CD4-positive, alpha-beta memory T cell (primary cell): ENCODE results near the gene SPACA1. TPM values are rescaled to one million over a fixed set of nuclear protein-coding genes. Genes with fewer than 3 reads are reported as not detected.
"Not testable (repeated sequence)": the region's sequence is repeated elsewhere in the genome, so short reads cannot be mapped to it uniquely, and the experiment has no call there.

Experiments
- CTCF ChIA-PET: fragments of 350-600 bp; sonication (Branson Sonifier 250); formaldehyde crosslinking; loops from one replicate; lab custom pipeline; 2021; ENCODE audit warnings: inconsistent platforms; ENCODE audit not compliant: partially characterized antibody; lab: Charles Lee
- POLR2A ChIA-PET: fragments of 350-600 bp; sonication (Branson Sonifier 250); formaldehyde crosslinking; loops from one replicate; lab custom pipeline; 2021; ENCODE audit not compliant: partially characterized antibody; lab: Charles Lee
- DNase-seq, 5 donors: peaks; one replicate each; pipeline versions ENCODE4 v3.0.0 to v3.0.0-alpha.2; 2020 to 2022; ENCODE audit warnings: mixed read lengths in 1 of 5
- H3K27ac ChIP-seq: one replicate; pipeline ENCODE4 v1.7.0; 2013; ENCODE audit warnings: low read depth, low read length
- H3K27me3 ChIP-seq: 2 replicates; pipeline ENCODE4 v1.7.0; 2013; ENCODE audit warnings: mild to moderate bottlenecking, low read length, moderate library complexity; ENCODE audit not compliant: insufficient read depth
- H3K36me3 ChIP-seq: 2 replicates; pipeline ENCODE4 v1.7.0; 2013; ENCODE audit warnings: mild to moderate bottlenecking, low read length, moderate library complexity; ENCODE audit not compliant: insufficient read depth
- H3K4me1 ChIP-seq: 2 replicates; pipeline ENCODE4 v1.7.0; 2013; ENCODE audit warnings: mild to moderate bottlenecking, low read length, moderate library complexity; ENCODE audit not compliant: insufficient read depth
- H3K4me3 ChIP-seq, 2 donors: one replicate each; pipeline ENCODE4 v1.7.0; 2013; ENCODE audit warnings: low read length in 2 of 2, mild to moderate bottlenecking in 1 of 2
- H3K9me3 ChIP-seq, 2 donors: one replicate each; pipeline ENCODE4 v1.7.0; 2013; ENCODE audit warnings: low read length in 2 of 2, control low read depth in 1 of 2; ENCODE audit not compliant: control insufficient read depth in 1 of 2
- H3K27ac Mint-ChIP-seq, 7 donors: one replicate each; pipeline ENCODE4 v1.8.0; 2020 to 2021; ENCODE audit warnings: mixed read lengths in 7 of 7, mild to moderate bottlenecking in 6 of 7, inconsistent platforms in 3 of 7, moderate library complexity in 3 of 7
- H3K27me3 Mint-ChIP-seq, 2 donors: one replicate each; pipeline ENCODE4 v1.8.0; 2020 to 2021; ENCODE audit warnings: mixed read lengths in 2 of 2
- H3K36me3 Mint-ChIP-seq, 2 donors: one replicate each; pipeline ENCODE4 v1.8.0; 2020 to 2021; ENCODE audit warnings: mixed read lengths in 2 of 2, inconsistent platforms in 1 of 2, mild to moderate bottlenecking in 1 of 2
- H3K4me1 Mint-ChIP-seq, 4 donors: one replicate each; pipeline ENCODE4 v1.8.0; 2020 to 2021; ENCODE audit warnings: mixed read lengths in 4 of 4, mild to moderate bottlenecking in 1 of 4
- H3K4me3 Mint-ChIP-seq, 8 donors: one replicate each; pipeline ENCODE4 v1.8.0; 2020 to 2021; ENCODE audit warnings: mixed read lengths in 8 of 8, mild to moderate bottlenecking in 7 of 8, moderate library complexity in 6 of 8, inconsistent platforms in 3 of 8
- H3K9me3 Mint-ChIP-seq, 8 donors: one replicate each; pipeline ENCODE4 v1.8.0; 2020 to 2021; ENCODE audit warnings: mixed read lengths in 8 of 8, mild to moderate bottlenecking in 5 of 8, inconsistent platforms in 3 of 8, moderate library complexity in 1 of 8
- intact Hi-C: fragments of 100-400 bp; cut with micrococcal nuclease; formaldehyde crosslinking; loops from one replicate; pipeline ENCODE4 v1.15.1; 2023
- polyA plus RNA-seq, 2 donors: library from polyadenylated mRNA; unstranded; fragments of 300-500 nt; fragmentation: Illumina TruSeq; gene quantifications; one replicate each; pipeline ENCODE4 v1.2.3, GENCODE V29; 2021
- total RNA-seq, 2 experiments: library from RNA; stranded (reverse); gene quantifications; one replicate each; pipeline ENCODE4 v1.2.3, GENCODE V29; 2021

SPACA1 gene
- not detected for total RNA-seq
- polyA plus RNA-seq = not detected

- H3K27me3 Mint-ChIP-seq = peaks cover 14 to 17% of the 10 kb centered on the region in 2 donors
- H3K4me1 ChIP-seq = no peaks in the 10 kb centered on the region
- no peak for DNase-seq
- no peak within 1 kb of the TSS for H3K27ac ChIP-seq
- H3K4me1 Mint-ChIP-seq = no peaks in the 10 kb centered on the region
- H3K36me3 ChIP-seq = no peaks in the 10 kb centered on the region
- ChIA-PET POLR2A (no interaction called here), CTCF (no interaction called here)
- no peak within 1 kb of the TSS for H3K27ac Mint-ChIP-seq
- H3K4me3 ChIP-seq = no peak within 1 kb of the TSS
- intact Hi-C loops = no loop called here
- no peaks in the 10 kb centered on the region for H3K9me3 ChIP-seq
- peaks cover 0 to 3% (median 1%) of the 10 kb centered on the region in 8 donors for H3K9me3 Mint-ChIP-seq
- H3K4me3 Mint-ChIP-seq = no peak within 1 kb of the TSS
- H3K36me3 Mint-ChIP-seq = no peaks in the 10 kb centered on the region
- no peaks in the 10 kb centered on the region for H3K27me3 ChIP-seq
Measured at GRCh38 chr6:88047510-88048150, at the start of gene SPACA1. Gene SPACA1, plus strand, starts transcription at chr6:88047841. Its CDS starts 65 bp downstream, at chr6:88047906.

- H3K27me3 Mint-ChIP-seq = peaks cover 12 to 22% of the 10 kb centered on the region in 2 donors
- intact Hi-C loops = no loop called here
- Histone ChIP-seq H3K4me3 (no peak overlapping the region), H3K4me1 (no peaks in the 10 kb centered on the region), H3K36me3 (no peaks in the 10 kb centered on the region), H3K27me3 (peaks cover 10% of the 10 kb centered on the region), H3K9me3 (no peaks in the 10 kb centered on the region), H3K27ac (no peak overlapping the region)
- no peak overlapping the region for H3K4me3 Mint-ChIP-seq
- no peaks in the 10 kb centered on the region for H3K4me1 Mint-ChIP-seq
- DNase-seq = no peak
- ChIA-PET CTCF (no interaction called here), POLR2A (no interaction called here)
- H3K27ac Mint-ChIP-seq = no peak overlapping the region
- no peaks in the 10 kb centered on the region for H3K9me3 Mint-ChIP-seq
- no peaks in the 10 kb centered on the region for H3K36me3 Mint-ChIP-seq
Measured at GRCh38 chr6:88000713-88001112, 46.9 kb upstream of the SPACA1 start.

GRCh38 chr6:88001279-88001678, 46.4 kb upstream of the SPACA1 start:
- H3K4me1 Mint-ChIP-seq, H3K27ac Mint-ChIP-seq, H3K4me3 Mint-ChIP-seq, POLR2A ChIA-PET, H3K36me3 Mint-ChIP-seq, H3K9me3 Mint-ChIP-seq, H3K9me3 ChIP-seq, H3K36me3 ChIP-seq, CTCF ChIA-PET, DNase-seq, H3K4me3 ChIP-seq, intact Hi-C loops, H3K27ac ChIP-seq, H3K4me1 ChIP-seq: not testable (repeated sequence)
- H3K27me3 Mint-ChIP-seq = peaks cover 12 to 22% of the 10 kb centered on the region in 2 donors
- H3K27me3 ChIP-seq = peaks cover 10% of the 10 kb centered on the region

GRCh38 chr6:88004707-88005106, 42.9 kb upstream of the SPACA1 start:
- H3K36me3 Mint-ChIP-seq = no peaks in the 10 kb centered on the region
- H3K27ac Mint-ChIP-seq = peak overlapping the region in 1 of 7 donors; percentile 34
- ChIA-PET POLR2A (no interaction called here), CTCF (interaction anchor here (0.9 kb wide), 1 partner anchor 8 kb away, joined by 3 read pairs; no protein-coding TSS in a partner anchor)
- Histone ChIP-seq H3K9me3 (no peaks in the 10 kb centered on the region), H3K36me3 (no peaks in the 10 kb centered on the region), H3K4me3 (no peak overlapping the region), H3K27me3 (peaks cover 7% of the 10 kb centered on the region), H3K27ac (no peak overlapping the region), H3K4me1 (no peaks in the 10 kb centered on the region)
- H3K4me3 Mint-ChIP-seq = no peak overlapping the region
- H3K9me3 Mint-ChIP-seq = no peaks in the 10 kb centered on the region
- H3K27me3 Mint-ChIP-seq = peaks cover 12 to 23% of the 10 kb centered on the region in 2 donors
- peaks cover 0 to 4% (median 2%) of the 10 kb centered on the region in 4 donors for H3K4me1 Mint-ChIP-seq
- intact Hi-C loops = no loop called here
- DNase-seq = no peak

- Mint-ChIP-seq H3K27ac (no peak overlapping the region), H3K4me1 (peaks cover 0 to 4% (median 2%) of the 10 kb centered on the region in 4 donors), H3K27me3 (peaks cover 10 to 15% of the 10 kb centered on the region in 2 donors), H3K36me3 (no peaks in the 10 kb centered on the region), H3K9me3 (no peaks in the 10 kb centered on the region), H3K4me3 (no peak overlapping the region)
- Histone ChIP-seq H3K27me3 (no peaks in the 10 kb centered on the region), H3K36me3 (no peaks in the 10 kb centered on the region), H3K27ac (no peak overlapping the region), H3K4me3 (no peak overlapping the region), H3K4me1 (no peaks in the 10 kb centered on the region), H3K9me3 (no peaks in the 10 kb centered on the region)
- DNase-seq = no peak
- intact Hi-C loops = no loop called here
- POLR2A ChIA-PET = no interaction called here
- CTCF ChIA-PET = no interaction called here
Measured at GRCh38 chr6:88006557-88006956, 41.1 kb upstream of the SPACA1 start.

GRCh38 chr6:88008411-88008810, 39.2 kb upstream of the SPACA1 start:
- Mint-ChIP-seq H3K4me1 (peaks cover 15 to 21% (median 18%) of the 10 kb centered on the region in 4 donors), H3K27me3 (peaks cover 5 to 8% of the 10 kb centered on the region in 2 donors), H3K4me3 (no peak overlapping the region), H3K27ac (no peak overlapping the region), H3K36me3 (no peaks in the 10 kb centered on the region), H3K9me3 (no peaks in the 10 kb centered on the region)
- Histone ChIP-seq H3K4me1 (peaks cover 13% of the 10 kb centered on the region), H3K4me3 (no peak overlapping the region), H3K27ac (no peak overlapping the region), H3K9me3 (no peaks in the 10 kb centered on the region), H3K27me3 (no peaks in the 10 kb centered on the region), H3K36me3 (no peaks in the 10 kb centered on the region)
- no peak for DNase-seq
- intact Hi-C loops = no loop called here
- CTCF ChIA-PET = no interaction called here
- POLR2A ChIA-PET = no interaction called here

GRCh38 chr6:88008831-88009231, 38.8 kb upstream of the SPACA1 start:
- peaks cover 16% of the 10 kb centered on the region for H3K4me1 ChIP-seq
- no peaks in the 10 kb centered on the region for H3K9me3 Mint-ChIP-seq
- H3K27me3 ChIP-seq = no peaks in the 10 kb centered on the region
- H3K4me1 Mint-ChIP-seq = peaks cover 16 to 23% (median 20%) of the 10 kb centered on the region in 4 donors
- ChIA-PET CTCF (no interaction called here), POLR2A (no interaction called here)
- H3K36me3 ChIP-seq = no peaks in the 10 kb centered on the region
- H3K27ac ChIP-seq = no peak overlapping the region
- intact Hi-C loops = no loop called here
- no peak for DNase-seq
- H3K27me3 Mint-ChIP-seq = peaks cover 5 to 8% of the 10 kb centered on the region in 2 donors
- H3K9me3 ChIP-seq = no peaks in the 10 kb centered on the region
- H3K36me3 Mint-ChIP-seq = no peaks in the 10 kb centered on the region
- H3K4me3 ChIP-seq = no peak overlapping the region
- H3K27ac Mint-ChIP-seq = no peak overlapping the region
- no peak overlapping the region for H3K4me3 Mint-ChIP-seq
